ENCODE measurements around the gene ZNF287. TPM values are rescaled to one million over a fixed set of nuclear protein-coding genes. Genes with fewer than 3 reads are reported as not detected.

Gene ZNF287
- total RNA-seq, result 10 to 100 TPM in 2 of 7 donors, 1 to 10 TPM in 5; 7.2 to 12.2 (median 9.1) TPM
- 10 to 100 TPM in 1 of 3 donors, 1 to 10 TPM in 2; 5.1 to 10.7 (median 5.9) TPM for polyA plus RNA-seq
- long read RNA-seq, donor 1, partial matches to known transcripts, result 0 of 4 reads
- long read RNA-seq, donor 1, other reads (novel, unspliced or antisense), result 0 of 4 reads
- long read RNA-seq, donor 2, partial matches to known transcripts, result 0 of 1 reads
- long read RNA-seq, donor 2, other reads (novel, unspliced or antisense), result 0 of 1 reads

GRCh38 chr17:16568541-16569357, at the start of gene ZNF287:
Gene ZNF287, minus strand, starts transcription at chr17:16569204. Its CDS starts 1,473 bp downstream, at chr17:16567731.
- H3K36me3 ChIP-seq, result peaks cover 0 to 31% (median 9%) of the 10 kb centered on the region in 6 donors
- peaks cover 0 to 7% (median 0%) of the 10 kb centered on the region in 8 donors for H3K9me3 ChIP-seq
- peak within 1 kb of the TSS; percentile 69 to 96 (median 84) for H3K4me3 ChIP-seq
- peak; percentile 97 for DNase-seq
- WGBS, 5 donors, result 3 to 21% (median 5%) methylated on average over 12 to 77 of the region's 77 CpGs
- peak; percentile 86 to 90 (median 89) for TF ChIP-seq POLR2AphosphoS5 (IDR thresholded peaks at IDR 0.05)
- peak in 1 of 3 donors; percentile 18 for TF ChIP-seq POLR2A (IDR thresholded peaks at IDR 0.05)
- TF ChIP-seq, protein P1, sequence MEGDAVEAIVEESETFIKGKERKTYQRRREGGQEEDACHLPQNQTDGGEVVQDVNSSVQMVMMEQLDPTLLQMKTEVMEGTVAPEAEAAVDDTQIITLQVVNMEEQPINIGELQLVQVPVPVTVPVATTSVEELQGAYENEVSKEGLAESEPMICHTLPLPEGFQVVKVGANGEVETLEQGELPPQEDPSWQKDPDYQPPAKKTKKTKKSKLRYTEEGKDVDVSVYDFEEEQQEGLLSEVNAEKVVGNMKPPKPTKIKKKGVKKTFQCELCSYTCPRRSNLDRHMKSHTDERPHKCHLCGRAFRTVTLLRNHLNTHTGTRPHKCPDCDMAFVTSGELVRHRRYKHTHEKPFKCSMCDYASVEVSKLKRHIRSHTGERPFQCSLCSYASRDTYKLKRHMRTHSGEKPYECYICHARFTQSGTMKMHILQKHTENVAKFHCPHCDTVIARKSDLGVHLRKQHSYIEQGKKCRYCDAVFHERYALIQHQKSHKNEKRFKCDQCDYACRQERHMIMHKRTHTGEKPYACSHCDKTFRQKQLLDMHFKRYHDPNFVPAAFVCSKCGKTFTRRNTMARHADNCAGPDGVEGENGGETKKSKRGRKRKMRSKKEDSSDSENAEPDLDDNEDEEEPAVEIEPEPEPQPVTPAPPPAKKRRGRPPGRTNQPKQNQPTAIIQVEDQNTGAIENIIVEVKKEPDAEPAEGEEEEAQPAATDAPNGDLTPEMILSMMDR (IDR thresholded peaks at IDR 0.05 in 8 of 11, conservative IDR thresholded peaks at IDR 0.05 in 3 of 11), result no peak
- no peaks in the 10 kb centered on the region for H3K27me3 ChIP-seq (replicated peaks in 1 of 7)
- intact Hi-C loops (cut with DNase I; ENCODE audit: low total_unique reads), result no loop called here
- H3K4me1 ChIP-seq, result peaks cover 7 to 23% (median 17%) of the 10 kb centered on the region in 6 donors
- H3K27ac ChIP-seq, result peak within 1 kb of the TSS in 7 of 8 donors; percentile 43 to 87 (median 79)

DNA sequence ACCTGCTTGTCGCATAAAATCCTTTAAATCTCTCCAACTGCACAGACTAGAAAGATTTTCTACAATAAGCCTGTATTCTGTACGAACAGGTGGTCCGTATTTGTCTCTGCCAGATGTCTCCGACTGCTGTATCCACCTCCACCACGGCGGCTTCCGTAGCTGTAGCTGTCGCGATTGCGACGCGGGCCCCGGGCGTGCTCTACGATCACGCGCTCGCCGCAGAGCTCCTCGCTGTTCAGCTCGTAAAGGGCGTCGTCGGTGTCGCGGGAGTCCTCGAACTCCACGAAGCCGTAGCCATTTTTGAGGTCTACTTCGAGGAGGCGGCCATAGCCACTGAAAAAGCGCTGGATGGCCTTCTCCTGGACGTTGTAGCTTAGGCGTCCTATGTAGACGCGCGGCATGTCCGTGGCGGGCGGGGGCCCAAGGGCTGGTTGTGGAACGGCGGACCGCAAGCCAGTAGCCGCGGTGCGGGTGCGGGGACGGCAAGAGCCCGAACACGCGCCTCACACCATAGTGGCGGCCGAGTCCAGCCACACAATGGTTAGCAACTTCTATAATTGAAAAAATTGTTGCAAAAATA, 48.6 kb upstream of the ZNF287 start:
- Histone ChIP-seq H3K4me1 (no peaks in the 10 kb centered on the region), H3K4me3 (no peak overlapping the region), H3K9me3 (peaks cover 19 to 99% (median 88%) of the 10 kb centered on the region in 8 donors), H3K36me3 (peaks cover 0 to 20% (median 5%) of the 10 kb centered on the region in 6 donors), H3K27me3 (replicated peaks in 1 of 7) (no peaks in the 10 kb centered on the region), H3K27ac (no peak overlapping the region)
- intact Hi-C loops (cut with DNase I; ENCODE audit: low total_unique reads), result no loop called here
- peak; percentile 58 for DNase-seq
- WGBS, 5 donors, result 95 to 96% (median 95%) methylated on average over 53 of the region's 53 CpGs
- TF ChIP-seq POLR2A (IDR thresholded peaks at IDR 0.05) (no peak), POLR2AphosphoS5 (IDR thresholded peaks at IDR 0.05) (peak in 1 of 3 donors; percentile 21)

GRCh38 chr17:16599537-16599936, 30.5 kb upstream of the ZNF287 start:
- Histone ChIP-seq H3K9me3 (peaks cover 0 to 37% (median 6%) of the 10 kb centered on the region in 8 donors), H3K4me3 (no peak overlapping the region), H3K27me3 (replicated peaks in 1 of 7) (no peaks in the 10 kb centered on the region), H3K4me1 (no peaks in the 10 kb centered on the region), H3K27ac (no peak overlapping the region), H3K36me3 (no peaks in the 10 kb centered on the region)
- intact Hi-C loops (cut with DNase I; ENCODE audit: low total_unique reads), result loop anchor here (10.0 kb wide), 1 partner anchor 245 kb away; the partner anchor contains the start of gene CENPV
- TF ChIP-seq POLR2AphosphoS5 (IDR thresholded peaks at IDR 0.05) (no peak), POLR2A (IDR thresholded peaks at IDR 0.05) (no peak)
- TF ChIP-seq, protein P1 (IDR thresholded peaks at IDR 0.05 in 8 of 11, conservative IDR thresholded peaks at IDR 0.05 in 3 of 11), result no peak
- WGBS, 5 donors, result 77 to 84% (median 79%) methylated on average over 5 of the region's 5 CpGs
- DNase-seq, result no peak

- TF ChIP-seq POLR2A (IDR thresholded peaks at IDR 0.05), result no peak
- TF ChIP-seq POLR2AphosphoS5 (IDR thresholded peaks at IDR 0.05), result no peak
- TF ChIP-seq, protein P1 (IDR thresholded peaks at IDR 0.05 in 8 of 11, conservative IDR thresholded peaks at IDR 0.05 in 3 of 11), result no peak
- no peaks in the 10 kb centered on the region for H3K36me3 ChIP-seq
- H3K27ac ChIP-seq, result no peak overlapping the region
- H3K27me3 ChIP-seq (replicated peaks in 1 of 7), result peaks cover 0 to 17% (median 0%) of the 10 kb centered on the region in 7 donors
- no peak overlapping the region for H3K4me3 ChIP-seq
- H3K9me3 ChIP-seq, result no peaks in the 10 kb centered on the region
- 32 to 73% (median 45%) methylated on average over 2 of the region's 2 CpGs for WGBS, 5 donors
- intact Hi-C loops (cut with DNase I; ENCODE audit: low total_unique reads), result loop anchor here (10.0 kb wide), 1 partner anchor 239 kb away; the partner anchor contains the start of gene CENPV
- peaks cover 0 to 12% (median 11%) of the 10 kb centered on the region in 6 donors for H3K4me1 ChIP-seq
- no peak for DNase-seq
Observed at GRCh38 chr17:16593356-16594102, 24.5 kb upstream of the ZNF287 start.
